Left ventricle myocardium inferior (tissue), 1 donor: ENCODE results near the gene CTNNA1. TPM values are rescaled to one million over a fixed set of nuclear protein-coding genes. Genes with fewer than 3 reads are reported as not detected.

Source experiments
- DNase-seq: peaks from one replicate; pipeline ENCODE4 v3.0.0-alpha.2; 2020
- H3K27ac ChIP-seq: fragments of 200-600 bp; replicated peaks from 2 replicates; pipeline ENCODE4 v1.8.0; 2021
- H3K27me3 ChIP-seq: fragments of 200-600 bp; 2 replicates; pipeline ENCODE4 v1.8.0; 2021; ENCODE audit warnings: low read depth
- H3K36me3 ChIP-seq: fragments of 200-600 bp; 2 replicates; pipeline ENCODE4 v1.8.0; 2021
- H3K4me1 ChIP-seq: fragments of 200-600 bp; 2 replicates; pipeline ENCODE4 v1.8.0; 2021
- H3K4me3 ChIP-seq: fragments of 200-600 bp; 2 replicates; pipeline ENCODE4 v1.8.0; 2021; ENCODE audit warnings: mild to moderate bottlenecking, moderate library complexity
- H3K9me3 ChIP-seq: fragments of 200-600 bp; replicated peaks from 2 replicates; pipeline ENCODE4 v1.8.0; 2021
- intact Hi-C: fragments of 100-400 bp; cut with micrococcal nuclease; formaldehyde crosslinking; loops from one replicate; pipeline ENCODE4 v1.11.0; 2022
- total RNA-seq: library from RNA; stranded (reverse); fragmentation: NEBNext Ultra II Directional; extraction: Animal tissue kit (Norgen Biotek cat#: 25700); gene quantifications from one replicate; pipeline ENCODE4 v1.2.1, GENCODE V29; 2021
- TF ChIP-seq, protein P1 (sequence below): fragments of 200-600 bp; IDR thresholded peaks from 2 replicates; pipeline ENCODE4 v1.8.0; 2021; ENCODE audit warnings: antibody characterized with exemption, mild to moderate bottlenecking, borderline replicate concordance
- donor health status: DM: no; HTN: yes; CAD: no; lungs with severe emphysema.

The CTNNA1 gene
- total RNA-seq, 1 donor from 2014 or later, result 341 TPM

- intact Hi-C loops, result no loop called here
- Histone ChIP-seq H3K27ac (no peak overlapping the region), H3K4me3 (no peak overlapping the region), H3K9me3 (no peaks in the 10 kb centered on the region), H3K36me3 (no peaks in the 10 kb centered on the region), H3K4me1 (peaks cover 82% of the 10 kb centered on the region), H3K27me3 (no peaks in the 10 kb centered on the region)
- DNase-seq, result no peak
- TF ChIP-seq, protein P1, sequence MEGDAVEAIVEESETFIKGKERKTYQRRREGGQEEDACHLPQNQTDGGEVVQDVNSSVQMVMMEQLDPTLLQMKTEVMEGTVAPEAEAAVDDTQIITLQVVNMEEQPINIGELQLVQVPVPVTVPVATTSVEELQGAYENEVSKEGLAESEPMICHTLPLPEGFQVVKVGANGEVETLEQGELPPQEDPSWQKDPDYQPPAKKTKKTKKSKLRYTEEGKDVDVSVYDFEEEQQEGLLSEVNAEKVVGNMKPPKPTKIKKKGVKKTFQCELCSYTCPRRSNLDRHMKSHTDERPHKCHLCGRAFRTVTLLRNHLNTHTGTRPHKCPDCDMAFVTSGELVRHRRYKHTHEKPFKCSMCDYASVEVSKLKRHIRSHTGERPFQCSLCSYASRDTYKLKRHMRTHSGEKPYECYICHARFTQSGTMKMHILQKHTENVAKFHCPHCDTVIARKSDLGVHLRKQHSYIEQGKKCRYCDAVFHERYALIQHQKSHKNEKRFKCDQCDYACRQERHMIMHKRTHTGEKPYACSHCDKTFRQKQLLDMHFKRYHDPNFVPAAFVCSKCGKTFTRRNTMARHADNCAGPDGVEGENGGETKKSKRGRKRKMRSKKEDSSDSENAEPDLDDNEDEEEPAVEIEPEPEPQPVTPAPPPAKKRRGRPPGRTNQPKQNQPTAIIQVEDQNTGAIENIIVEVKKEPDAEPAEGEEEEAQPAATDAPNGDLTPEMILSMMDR, result no peak
Observed at GRCh38 chr5:138869038-138869437, 115.8 kb downstream of the CTNNA1 start.

GRCh38 chr5:138869763-138870500, 116.7 kb downstream of the CTNNA1 start:
- H3K4me1 ChIP-seq, result peaks cover 91% of the 10 kb centered on the region
- no peak for DNase-seq
- H3K27me3 ChIP-seq, result no peaks in the 10 kb centered on the region
- no peaks in the 10 kb centered on the region for H3K36me3 ChIP-seq
- H3K9me3 ChIP-seq, result no peaks in the 10 kb centered on the region
- H3K4me3 ChIP-seq, result no peak overlapping the region
- H3K27ac ChIP-seq, result no peak overlapping the region
- intact Hi-C loops, result no loop called here
- TF ChIP-seq, protein P1, result no peak

DNA sequence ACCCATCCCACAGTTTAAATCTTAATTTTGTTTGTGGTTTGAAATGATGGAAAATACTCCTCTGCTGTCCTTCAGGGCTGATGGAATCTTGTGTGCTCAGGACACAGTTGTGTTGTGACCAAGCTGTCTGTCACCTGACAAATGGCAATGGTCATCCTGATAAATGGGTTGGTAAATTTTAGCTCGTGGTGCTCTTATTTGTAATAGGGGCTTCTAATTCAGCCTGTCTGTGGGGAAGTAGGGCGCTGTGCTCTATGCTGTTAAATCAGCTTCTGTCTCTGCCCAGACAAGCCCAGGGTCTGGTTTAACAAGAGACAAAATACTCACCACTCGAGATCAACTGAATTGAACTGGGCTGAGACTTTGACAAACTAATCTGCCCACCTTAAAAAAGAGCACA, 117.4 kb downstream of the CTNNA1 start:
- no peaks in the 10 kb centered on the region for H3K9me3 ChIP-seq
- no peaks in the 10 kb centered on the region for H3K36me3 ChIP-seq
- intact Hi-C loops, result no loop called here
- peaks cover 98% of the 10 kb centered on the region for H3K4me1 ChIP-seq
- TF ChIP-seq, protein P1, result no peak
- H3K4me3 ChIP-seq, result no peak overlapping the region
- H3K27me3 ChIP-seq, result no peaks in the 10 kb centered on the region
- H3K27ac ChIP-seq, result no peak overlapping the region
- DNase-seq, result no peak

GRCh38 chr5:138872841-138873465, 119.7 kb downstream of the CTNNA1 start:
- TF ChIP-seq, protein P1, result no peak
- Histone ChIP-seq H3K4me1 (peaks cover 85% of the 10 kb centered on the region), H3K27me3 (no peaks in the 10 kb centered on the region), H3K9me3 (peaks cover 4% of the 10 kb centered on the region), H3K36me3 (no peaks in the 10 kb centered on the region), H3K27ac (no peak overlapping the region), H3K4me3 (no peak overlapping the region)
- no peak for DNase-seq
- intact Hi-C loops, result no loop called here

DNA sequence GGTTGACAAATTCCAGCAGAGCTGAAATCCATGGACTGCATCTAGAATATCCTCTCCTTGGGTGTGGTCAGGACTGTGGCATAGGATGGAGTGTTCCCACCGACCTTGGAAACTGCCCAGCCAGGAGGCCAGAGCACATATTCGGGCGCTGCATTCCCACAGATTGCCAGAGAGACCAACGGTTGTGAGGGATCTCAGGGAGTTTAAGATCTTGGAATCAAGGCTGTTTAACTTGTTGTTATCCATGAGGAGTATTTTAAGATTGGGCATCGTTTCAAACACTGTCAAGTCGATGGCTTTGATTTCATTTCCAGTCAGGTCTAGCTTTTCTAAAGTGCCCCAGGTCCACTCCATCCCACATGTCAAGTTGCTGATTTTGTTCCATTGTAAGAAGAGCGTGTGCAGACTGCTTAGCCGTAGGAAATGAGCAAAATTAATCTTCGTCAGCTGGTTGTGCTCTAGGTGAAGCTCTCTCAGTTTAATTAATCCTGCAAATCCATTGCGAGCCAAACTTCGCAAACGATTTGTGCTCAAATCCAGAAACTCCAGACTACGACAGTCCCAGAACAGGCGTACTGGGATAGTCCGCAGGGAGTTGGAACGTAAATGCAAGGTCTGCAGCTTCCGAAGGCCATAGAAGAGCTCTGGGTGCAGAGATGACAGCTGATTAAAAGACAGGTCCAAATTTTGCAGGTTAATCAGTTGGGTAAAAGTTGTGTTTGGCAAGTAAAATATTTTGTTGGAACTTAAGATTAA, 120.4 kb downstream of the CTNNA1 start:
- no peak overlapping the region for H3K27ac ChIP-seq
- TF ChIP-seq, protein P1, result no peak
- intact Hi-C loops, result no loop called here
- no peak for DNase-seq
- peaks cover 4% of the 10 kb centered on the region for H3K9me3 ChIP-seq
- H3K27me3 ChIP-seq, result no peaks in the 10 kb centered on the region
- peaks cover 85% of the 10 kb centered on the region for H3K4me1 ChIP-seq
- H3K36me3 ChIP-seq, result no peaks in the 10 kb centered on the region
- no peak overlapping the region for H3K4me3 ChIP-seq
